HCT116 (cell line): ENCODE data around the gene UPK3BL2. TPM values are rescaled to one million over a fixed set of nuclear protein-coding genes. Genes with fewer than 3 reads are reported as not detected.
"Not testable (repeated sequence)": the region's sequence is repeated elsewhere in the genome, so short reads cannot be mapped to it uniquely, and the experiment has no call there.

Experiments
- ATAC-seq: fragments of 200-7000 bp; cut with Tn5 transposase; 2 replicates; pipeline ENCODE4 v1.9.1; 2020; ENCODE audit warnings: mild to moderate bottlenecking, moderate library complexity
- BruUV-seq: library from RNA; stranded (reverse); fragments of 400-500 nt; replicated peaks from 2 replicates; lab custom pipeline; 2021; lab: Mats Ljungman, UMichigan
- CTCF ChIA-PET: fragments of 300-600 bp; sonication (Branson Sonifier 250); formaldehyde crosslinking; loops from one replicate; lab custom pipeline; 2021; ENCODE audit warnings: antibody characterized with exemption; lab: Charles Lee
- POLR2A ChIA-PET: fragments of 300-600, 350-600 bp; sonication (Branson Sonifier 250); formaldehyde crosslinking; loops from one replicate; lab custom pipeline; 2021; ENCODE audit warnings: antibody characterized with exemption; lab: Charles Lee
- RAD21 ChIA-PET, 2 experiments: fragments of 300-600 bp; sonication (Branson Sonifier 250); formaldehyde crosslinking; loops; one replicate each; lab custom pipeline; 2023; ENCODE audit warnings: low total read pairs in 2 of 2; ENCODE audit not compliant: uncharacterized antibody in 2 of 2, unreplicated experiment in 2 of 2, low non-redundant PET in 1 of 2; lab: Charles Lee
- DNase-seq: peaks from one replicate; pipeline ENCODE4 v3.0.0-alpha.2; 2010; ENCODE audit warnings: low read depth, low spot score
- H2AFZ ChIP-seq: fragments of 200-600 bp; shearing (Covaris generic), sonication (generic); 2 replicates; pipeline ENCODE4 v1.6.1; 2017; ENCODE audit warnings: low read depth, mixed run types, mixed read lengths, antibody characterized with exemption, low read length; ENCODE audit not compliant: poor library complexity, severe bottlenecking
- H3K27ac ChIP-seq: 2 replicates; pipeline ENCODE4 v1.5.1; 2012; ENCODE audit warnings: low read depth, low read length
- H3K27me3 ChIP-seq: fragments of 200-600 bp; sonication (generic); 2 replicates; pipeline ENCODE4 v1.6.1; 2016; ENCODE audit warnings: mixed run types, low read length, mixed read lengths; ENCODE audit not compliant: insufficient read depth
- H3K36me3 ChIP-seq, 2 experiments: fragments of 200-500 bp in 1 of 2; fragments of 200-600 bp in 1 of 2; sonication (Bioruptor generic) in 1 of 2; sonication (generic) in 1 of 2; 2 replicates each; pipeline versions ENCODE4 v1.5.1 to v1.6.1; 2014 to 2016; ENCODE audit warnings: low read length in 2 of 2, inconsistent platforms in 1 of 2, mixed read lengths in 1 of 2, mixed run types in 1 of 2; ENCODE audit not compliant: insufficient read depth in 2 of 2, control insufficient read depth in 1 of 2
- H3K4me1 ChIP-seq, 2 experiments: fragments of 200-600 bp in 1 of 2; sonication (generic) in 1 of 2; 2 replicates each; pipeline versions ENCODE4 v1.5.1 to v1.6.1; 2012 to 2017; ENCODE audit warnings: low read length in 2 of 2, inconsistent platforms in 1 of 2, mild to moderate bottlenecking in 1 of 2, mixed read lengths in 1 of 2, mixed run types in 1 of 2, moderate library complexity in 1 of 2; ENCODE audit not compliant: insufficient read depth in 2 of 2, control insufficient read depth in 1 of 2
- H3K4me2 ChIP-seq: fragments of 200-600 bp; sonication (generic); 2 replicates; pipeline ENCODE4 v1.6.1; 2017; ENCODE audit warnings: mixed run types, low read length, mixed read lengths
- H3K4me3 ChIP-seq, 2 experiments: fragments of 200-600 bp in 1 of 2; sonication (generic) in 1 of 2; replicated peaks in 1 of 2; 2 replicates each; pipeline ENCODE4 v1.5.1; 2011 to 2016; ENCODE audit warnings: low read length in 2 of 2, control low read depth in 1 of 2, low read depth in 1 of 2, mild to moderate bottlenecking in 1 of 2, mixed read lengths in 1 of 2, mixed run types in 1 of 2
- H3K79me2 ChIP-seq: fragments of 200-600 bp; sonication (generic); 2 replicates; pipeline ENCODE4 v1.6.1; 2017; ENCODE audit warnings: mild to moderate bottlenecking, mixed run types, low read length, moderate library complexity, mixed read lengths; ENCODE audit not compliant: insufficient read depth
- H3K9ac ChIP-seq: fragments of 200-600 bp; sonication (generic); 2 replicates; pipeline ENCODE4 v1.6.1; 2016; ENCODE audit warnings: low read length, mixed read lengths
- H3K9me2 ChIP-seq: fragments of 200-600 bp; sonication (generic), shearing (Covaris generic); 2 replicates; pipeline ENCODE4 v1.6.1; 2017; ENCODE audit warnings: mixed run types, mild to moderate bottlenecking, moderate library complexity; ENCODE audit not compliant: insufficient read depth
- H3K9me3 ChIP-seq, 2 experiments: fragments of 200-500 bp in 1 of 2; fragments of 200-600 bp in 1 of 2; sonication (Bioruptor generic) in 1 of 2; sonication (generic) in 1 of 2; 2 replicates each; pipeline ENCODE4 v1.6.1; 2014 to 2017; ENCODE audit warnings: low read length in 2 of 2, mixed read lengths in 2 of 2, inconsistent platforms in 1 of 2, low read depth in 1 of 2, mild to moderate bottlenecking in 1 of 2, mixed run types in 1 of 2, moderate library complexity in 1 of 2; ENCODE audit not compliant: control insufficient read depth in 1 of 2, insufficient read depth in 1 of 2
- H4K20me1 ChIP-seq: fragments of 200-600 bp; sonication (generic), shearing (Covaris generic); 2 replicates; pipeline ENCODE4 v1.6.1; 2017; ENCODE audit warnings: mixed run types, mild to moderate bottlenecking, moderate library complexity; ENCODE audit not compliant: insufficient read depth
- intact Hi-C: fragments of 100-400 bp; cut with micrococcal nuclease; formaldehyde crosslinking; loops from 2 replicates; pipeline ENCODE4 v1.10.0; 2022
- total RNA-seq: library from RNA; stranded (reverse); gene quantifications from one replicate; pipeline ENCODE4 v1.2.1, GENCODE V29; 2021; ENCODE audit not compliant: unreplicated experiment

Gene UPK3BL2
- total RNA-seq, 1 experiment from 2014 or later: 7.0 TPM

DNA sequence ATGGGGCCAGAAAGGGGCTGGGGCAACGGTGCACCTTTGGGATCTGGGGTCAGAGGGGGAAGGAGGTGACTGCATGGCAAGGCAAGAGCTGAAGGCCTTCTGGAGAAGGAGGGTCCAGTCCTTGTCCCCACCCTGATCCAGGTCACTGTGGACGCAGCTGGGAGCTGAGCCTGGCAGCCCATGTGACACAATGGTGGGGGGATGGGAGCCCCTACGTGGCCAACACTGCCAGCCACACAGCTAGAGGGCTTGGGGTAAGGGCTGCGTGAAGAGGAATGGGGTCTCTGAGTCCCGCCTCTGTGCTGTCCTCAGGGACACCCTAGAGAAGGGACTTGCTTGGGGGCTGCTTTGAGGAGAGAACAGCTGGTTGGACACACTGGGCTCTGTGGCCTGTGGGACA, 38.2 kb upstream of the UPK3BL2 start:
- ATAC-seq, H3K79me2 ChIP-seq, H3K36me3 ChIP-seq, H4K20me1 ChIP-seq, H2AFZ ChIP-seq, H3K4me2 ChIP-seq, intact Hi-C loops, H3K27ac ChIP-seq, RAD21 ChIA-PET, DNase-seq, H3K4me1 ChIP-seq, CTCF ChIA-PET, H3K9ac ChIP-seq, BruUV-seq, H3K9me3 ChIP-seq, H3K4me3 ChIP-seq, POLR2A ChIA-PET, H3K9me2 ChIP-seq, H3K27me3 ChIP-seq: not testable (repeated sequence)

DNA sequence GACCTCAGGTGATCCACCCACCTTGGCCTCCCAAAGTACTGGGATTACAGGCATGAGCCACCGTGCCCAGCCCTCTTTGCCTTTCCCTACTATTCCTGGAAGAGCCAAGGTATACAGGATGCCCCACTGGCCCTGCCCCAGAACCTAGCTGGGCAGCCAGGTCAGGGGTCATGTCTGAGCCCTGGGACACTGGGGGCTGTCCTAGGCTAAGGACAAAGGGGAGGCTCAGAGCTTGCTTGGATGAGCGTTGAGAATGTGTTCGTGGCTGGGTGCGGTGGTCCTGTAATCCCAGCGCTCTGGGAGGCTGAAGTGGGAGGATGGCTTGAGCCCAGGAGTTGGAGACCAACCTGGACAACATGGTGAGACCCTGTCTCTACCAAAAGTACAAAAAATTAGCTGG, 35.0 kb upstream of the UPK3BL2 start:
- H3K9me3 ChIP-seq, H4K20me1 ChIP-seq, H2AFZ ChIP-seq, BruUV-seq, H3K27me3 ChIP-seq, H3K4me1 ChIP-seq, H3K9ac ChIP-seq, H3K4me3 ChIP-seq, ATAC-seq, H3K9me2 ChIP-seq, intact Hi-C loops, H3K79me2 ChIP-seq, RAD21 ChIA-PET, H3K36me3 ChIP-seq, CTCF ChIA-PET, H3K27ac ChIP-seq, H3K4me2 ChIP-seq, POLR2A ChIA-PET, DNase-seq: not testable (repeated sequence)

DNA sequence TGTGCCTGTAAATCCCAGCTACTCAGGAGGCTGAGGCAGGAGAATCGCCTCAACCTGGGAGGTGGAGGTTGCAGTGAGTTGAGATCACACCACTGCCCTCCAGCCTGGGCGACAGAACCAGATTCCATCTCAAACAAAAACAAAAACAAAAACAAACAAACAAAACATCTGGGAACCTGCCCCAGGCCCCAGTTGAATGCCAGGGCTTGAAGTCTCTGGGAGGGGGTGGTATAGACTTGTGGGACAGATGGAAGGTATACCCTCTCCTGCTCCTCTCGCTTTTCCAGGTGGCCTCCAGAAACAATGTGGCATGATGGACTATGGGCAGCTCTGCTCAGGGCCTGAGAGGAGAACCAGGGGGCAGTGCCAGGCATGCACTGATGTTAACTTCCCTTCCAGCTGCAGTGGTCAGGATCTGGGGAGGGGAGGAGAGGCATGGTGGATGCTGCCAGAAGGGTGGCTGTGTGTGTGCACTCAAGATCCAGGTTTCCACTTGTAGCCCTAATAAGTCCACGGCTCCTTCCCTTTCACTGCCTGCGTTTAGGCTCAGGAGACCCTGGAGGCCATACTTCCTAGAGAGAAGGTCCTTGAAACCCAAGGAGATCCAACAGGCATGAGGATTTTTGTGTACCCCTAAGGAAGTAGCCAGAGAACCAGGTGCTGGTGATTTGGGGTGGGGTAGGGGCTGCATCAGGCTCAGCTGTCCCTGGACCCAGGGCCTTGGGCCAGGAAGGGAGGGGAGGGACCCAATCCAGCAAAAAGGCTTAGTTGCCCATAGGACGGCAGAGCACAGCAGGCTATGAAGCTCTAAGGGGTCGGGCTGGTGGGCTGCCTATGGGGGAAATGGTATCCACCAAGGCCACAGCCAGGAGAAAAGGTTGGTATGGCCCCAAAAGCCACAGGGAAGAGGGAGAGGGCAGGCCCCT, 34.1 kb upstream of the UPK3BL2 start:
- CTCF ChIA-PET, H3K4me1 ChIP-seq, BruUV-seq, intact Hi-C loops, H3K36me3 ChIP-seq, RAD21 ChIA-PET, ATAC-seq, DNase-seq, H2AFZ ChIP-seq, H3K4me3 ChIP-seq, H3K9me2 ChIP-seq, H3K27ac ChIP-seq, H3K79me2 ChIP-seq, POLR2A ChIA-PET, H3K9ac ChIP-seq, H4K20me1 ChIP-seq, H3K27me3 ChIP-seq, H3K9me3 ChIP-seq, H3K4me2 ChIP-seq: not testable (repeated sequence)

DNA sequence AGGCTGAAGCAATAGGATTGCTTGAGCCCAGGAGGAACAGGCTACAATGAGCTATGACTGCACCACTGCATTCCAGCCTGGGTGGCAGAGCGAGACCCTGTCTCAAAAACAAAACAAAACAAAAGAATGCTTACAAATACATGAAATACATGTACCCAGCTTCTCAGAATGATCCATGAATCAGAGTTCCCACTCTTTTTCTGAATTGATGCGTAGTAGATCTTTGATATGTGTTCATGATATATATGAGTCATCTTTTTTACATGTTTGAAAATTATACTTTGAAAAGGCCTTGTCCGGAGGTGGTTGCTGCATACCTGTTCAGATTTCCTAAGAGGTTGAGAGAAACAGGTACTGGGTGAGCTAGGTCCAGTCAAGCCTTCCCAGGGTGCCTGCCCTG, 32.9 kb upstream of the UPK3BL2 start:
- H3K27ac ChIP-seq, ATAC-seq, H3K9ac ChIP-seq, H3K27me3 ChIP-seq, intact Hi-C loops, H3K9me2 ChIP-seq, H3K4me3 ChIP-seq, H3K9me3 ChIP-seq, H2AFZ ChIP-seq, H3K4me2 ChIP-seq, POLR2A ChIA-PET, BruUV-seq, H3K36me3 ChIP-seq, H4K20me1 ChIP-seq, H3K4me1 ChIP-seq, RAD21 ChIA-PET, DNase-seq, H3K79me2 ChIP-seq, CTCF ChIA-PET: not testable (repeated sequence)
